Adrenal gland (tissue), 5 donors: Measurements from ENCODE around the gene GBGT1.

Experiments
- CTCF ChIP-seq, 6 experiments: fragments of 450-650 bp in 4 of 6; fragments of 200-600 bp in 2 of 6; sonication (generic) in 1 of 6; IDR thresholded peaks; 1 replicate in 5 of 6; 2 replicates in 1 of 6; pipeline versions ENCODE4 v1.5.1 to v1.8.0; 2016 to 2021; ENCODE audit warnings: antibody characterized with exemption in 6 of 6, mild to moderate bottlenecking in 2 of 6, moderate library complexity in 1 of 6
- POLR2A ChIP-seq, 2 donors: fragments of 450-650 bp; IDR thresholded peaks; one replicate each; pipeline ENCODE4 v1.6.1; 2017; ENCODE audit warnings: antibody characterized with exemption in 2 of 2, mild to moderate bottlenecking in 2 of 2, moderate library complexity in 1 of 2
- donor health status: DM: no; HTN: no; CAD: no.

- TF ChIP-seq CTCF (IDR thresholded peaks at IDR 0.05) (peak in 2 of 6 experiments; percentile 10 to 20), POLR2A (IDR thresholded peaks at IDR 0.05) (no peak)
Measured at GRCh38 chr9:133188006-133188842, 24.5 kb upstream of the GBGT1 start.
